H54 (cell line): ENCODE results near the gene ANXA6.

Experiments used
- DNase-seq: peaks from one replicate; pipeline ENCODE4 v3.0.0; 2011; ENCODE audit warnings: low spot score, mixed read lengths; ENCODE audit not compliant: insufficient read length
- FAIRE-seq: peaks from 3 replicates; lab custom pipeline; 2011; peaks lifted over from hg19 to GRCh38; lab: Jason Lieb, UNC
- POLR2A ChIP-seq: IDR thresholded peaks from 2 replicates; pipeline ENCODE4 v1.6.1; 2011; ENCODE audit warnings: low read depth, mild to moderate bottlenecking, low read length

ANXA6 gene

GRCh38 chr5:151153766-151154272, 3.8 kb downstream of the ANXA6 start:
- TF ChIP-seq POLR2A = no peak
- DNase-seq (no peak), FAIRE-seq (no peak)

- TF ChIP-seq POLR2A = no peak
- DNase-seq = no peak
- FAIRE-seq = no peak
Measured at GRCh38 chr5:151153300-151153699, 4.3 kb downstream of the ANXA6 start.

GRCh38 chr5:151151793-151152192, 5.8 kb downstream of the ANXA6 start:
- FAIRE-seq = no peak
- no peak for DNase-seq
- TF ChIP-seq POLR2A = no peak

- no peak for DNase-seq
- TF ChIP-seq POLR2A = no peak
- no peak for FAIRE-seq
Measured at GRCh38 chr5:151151263-151151660, 6.3 kb downstream of the ANXA6 start.

GRCh38 chr5:151150471-151151262, 6.9 kb downstream of the ANXA6 start:
- no peak for FAIRE-seq
- DNase-seq = no peak
- TF ChIP-seq POLR2A = no peak

GRCh38 chr5:151148583-151148982, 9.0 kb downstream of the ANXA6 start:
- DNase-seq (no peak), FAIRE-seq (no peak)
- TF ChIP-seq POLR2A = no peak

- no peak for TF ChIP-seq POLR2A
- FAIRE-seq = no peak
- no peak for DNase-seq
Measured at GRCh38 chr5:151147033-151147432, 10.5 kb downstream of the ANXA6 start.

- TF ChIP-seq POLR2A = no peak
- FAIRE-seq (no peak), DNase-seq (no peak)
Measured at GRCh38 chr5:151146061-151146460, 11.5 kb downstream of the ANXA6 start.

GRCh38 chr5:151144922-151145321, 12.7 kb downstream of the ANXA6 start:
- DNase-seq (no peak), FAIRE-seq (no peak)
- TF ChIP-seq POLR2A = no peak

- TF ChIP-seq POLR2A = no peak
- no peak for FAIRE-seq
- DNase-seq = no peak
Measured at GRCh38 chr5:151144275-151144674, 13.3 kb downstream of the ANXA6 start.

GRCh38 chr5:151143645-151144044, 13.9 kb downstream of the ANXA6 start:
- FAIRE-seq (no peak), DNase-seq (no peak)
- TF ChIP-seq POLR2A = no peak

GRCh38 chr5:151142933-151143332, 14.6 kb downstream of the ANXA6 start:
- FAIRE-seq (no peak), DNase-seq (no peak)
- no peak for TF ChIP-seq POLR2A

GRCh38 chr5:151141535-151141934, 16.0 kb downstream of the ANXA6 start:
- DNase-seq (no peak), FAIRE-seq (no peak)
- TF ChIP-seq POLR2A = no peak

GRCh38 chr5:151140686-151141459, 16.7 kb downstream of the ANXA6 start:
- DNase-seq (no peak), FAIRE-seq (no peak)
- TF ChIP-seq POLR2A = no peak

GRCh38 chr5:151139646-151140045, 17.9 kb downstream of the ANXA6 start:
- DNase-seq (no peak), FAIRE-seq (no peak)
- no peak for TF ChIP-seq POLR2A
